T-helper 1 cell (primary cell): ENCODE results near the gene CD300LG.
"Not testable (repeated sequence)": the region's sequence is repeated elsewhere in the genome, so short reads cannot be mapped to it uniquely, and the experiment has no call there.

Experiments used
- DNase-seq, 5 donors: peaks; one replicate each; pipeline ENCODE4 v3.0.0-alpha.2; 2012 to 2020
- total RNA-seq, 4 donors: gene quantifications; one replicate each; lab custom pipeline; 2026; lab: John Stamatoyannopoulos, UW

Gene CD300LG, protein sequence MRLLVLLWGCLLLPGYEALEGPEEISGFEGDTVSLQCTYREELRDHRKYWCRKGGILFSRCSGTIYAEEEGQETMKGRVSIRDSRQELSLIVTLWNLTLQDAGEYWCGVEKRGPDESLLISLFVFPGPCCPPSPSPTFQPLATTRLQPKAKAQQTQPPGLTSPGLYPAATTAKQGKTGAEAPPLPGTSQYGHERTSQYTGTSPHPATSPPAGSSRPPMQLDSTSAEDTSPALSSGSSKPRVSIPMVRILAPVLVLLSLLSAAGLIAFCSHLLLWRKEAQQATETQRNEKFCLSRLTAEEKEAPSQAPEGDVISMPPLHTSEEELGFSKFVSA
- 0 reads per million in 4 donors for total RNA-seq

GRCh38 chr17:43846963-43847371, at the start of gene CD300LG:
Gene CD300LG (plus strand): TSS chr17:43847176. CDS start chr17:43847217, 41 bp downstream.
- DNase-seq, result no peak

GRCh38 chr17:43798024-43798423, 49.0 kb upstream of the CD300LG start:
- not testable (repeated sequence) for DNase-seq

GRCh38 chr17:43799047-43799446, 47.9 kb upstream of the CD300LG start:
- DNase-seq, result no peak

GRCh38 chr17:43800736-43801135, 46.2 kb upstream of the CD300LG start:
- DNase-seq, result no peak

DNA sequence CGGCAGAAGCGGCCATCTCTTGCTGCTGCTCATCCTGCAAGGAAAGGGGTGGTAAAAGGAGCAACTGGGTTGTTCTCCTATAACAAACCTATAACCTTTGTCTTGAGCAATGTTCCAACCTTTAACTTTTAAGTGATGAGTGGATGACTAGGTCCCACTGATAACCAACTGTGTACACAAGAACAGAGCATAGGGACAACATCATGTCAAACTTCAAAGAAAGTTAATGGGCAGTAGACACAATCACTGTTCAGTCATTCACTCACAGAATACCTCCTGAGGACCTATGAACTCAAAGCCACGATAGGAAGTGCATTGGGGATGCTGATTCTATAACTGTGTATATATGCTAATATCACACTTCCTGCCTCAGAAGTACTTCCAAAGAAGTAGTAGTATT, 45.1 kb upstream of the CD300LG start:
- DNase-seq, result no peak

- no peak for DNase-seq
Measured at GRCh38 chr17:43803758-43804157, 43.2 kb upstream of the CD300LG start.

GRCh38 chr17:43805117-43805516, 41.9 kb upstream of the CD300LG start:
- DNase-seq, result no peak

GRCh38 chr17:43808076-43808475, 38.9 kb upstream of the CD300LG start:
- DNase-seq, result no peak

DNA sequence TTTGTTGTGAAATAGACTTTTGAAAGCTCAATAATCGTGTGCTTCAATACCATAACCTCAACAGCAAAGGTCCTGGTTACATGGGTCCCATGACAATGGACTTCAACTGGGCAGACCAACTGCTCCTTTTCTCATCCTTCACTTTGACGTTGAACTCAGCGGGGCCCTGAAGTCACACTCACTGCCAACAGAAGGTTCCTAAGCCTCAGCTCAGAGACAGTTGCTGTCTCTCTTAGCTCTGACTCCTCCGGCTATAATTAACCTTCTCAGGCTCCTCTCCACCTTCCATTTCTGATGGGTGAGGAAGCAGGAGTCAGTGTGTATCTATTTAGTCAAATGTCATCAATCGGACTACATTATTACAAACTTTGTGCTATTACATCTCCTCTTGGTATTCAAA, 37.9 kb upstream of the CD300LG start:
- DNase-seq, result no peak

GRCh38 chr17:43810226-43810715, 36.7 kb upstream of the CD300LG start:
- DNase-seq, result no peak

DNA sequence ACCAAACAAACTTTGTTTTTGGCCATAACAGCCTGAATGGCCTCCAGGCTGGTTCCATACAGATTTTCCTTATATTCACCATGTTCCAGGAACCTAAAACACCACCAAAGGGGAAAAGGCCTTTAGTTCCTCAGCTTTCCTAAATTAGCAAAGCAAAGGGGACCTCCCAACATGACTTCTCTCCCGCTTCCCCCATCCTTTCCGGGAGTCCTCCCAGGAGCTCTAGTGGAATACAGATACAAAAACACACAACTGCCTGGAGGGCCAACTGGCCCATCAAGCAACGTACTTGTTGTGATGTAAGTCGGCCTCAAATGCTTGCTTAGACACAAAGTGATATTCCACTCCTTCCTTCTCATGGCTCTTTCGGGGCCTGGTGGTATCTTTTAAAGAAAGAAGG, 36.2 kb upstream of the CD300LG start:
- DNase-seq, result no peak

DNA sequence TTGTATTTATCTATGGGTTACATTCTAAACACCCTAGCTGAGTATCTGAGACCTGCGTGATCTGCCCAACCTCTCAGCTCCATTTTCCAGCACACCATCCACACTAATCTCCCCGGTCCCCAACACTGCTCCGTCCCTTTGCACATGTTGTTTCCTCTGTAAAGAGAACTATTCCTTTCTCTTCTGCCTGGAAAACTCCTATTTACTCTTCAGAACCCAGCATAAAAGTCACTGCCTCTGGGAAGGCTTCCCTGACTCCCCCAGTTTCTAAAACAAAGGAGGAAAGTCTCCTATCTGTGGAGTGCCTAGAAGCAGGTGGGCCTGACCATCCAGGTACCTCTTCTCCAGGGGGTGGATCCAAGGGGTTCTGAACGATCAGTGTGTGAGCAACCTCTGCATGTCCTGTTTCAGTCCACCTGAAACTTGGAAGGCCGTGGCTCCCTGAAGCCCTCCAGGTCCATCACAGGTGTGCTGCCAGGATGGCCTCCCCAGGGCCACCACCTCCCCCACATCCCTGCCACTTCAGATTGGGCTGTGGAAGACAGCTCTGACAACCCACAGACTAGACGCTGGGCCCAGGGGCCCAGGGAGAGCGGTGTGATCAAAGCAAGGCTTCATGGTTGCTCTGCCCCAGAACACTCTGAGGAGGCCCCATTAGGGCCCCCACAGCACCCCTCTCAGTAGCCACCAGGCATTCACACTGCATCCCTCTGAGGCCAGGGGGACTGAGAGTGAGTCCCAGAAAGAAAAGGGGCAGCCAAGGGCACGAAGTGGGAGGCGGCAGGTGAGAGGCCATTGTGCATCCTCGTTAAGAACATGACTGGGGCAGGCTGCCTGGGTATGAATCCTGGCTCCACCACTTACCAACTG, 34.3 kb upstream of the CD300LG start:
- no peak for DNase-seq

GRCh38 chr17:43813386-43813785, 33.6 kb upstream of the CD300LG start:
- DNase-seq, result no peak

DNA sequence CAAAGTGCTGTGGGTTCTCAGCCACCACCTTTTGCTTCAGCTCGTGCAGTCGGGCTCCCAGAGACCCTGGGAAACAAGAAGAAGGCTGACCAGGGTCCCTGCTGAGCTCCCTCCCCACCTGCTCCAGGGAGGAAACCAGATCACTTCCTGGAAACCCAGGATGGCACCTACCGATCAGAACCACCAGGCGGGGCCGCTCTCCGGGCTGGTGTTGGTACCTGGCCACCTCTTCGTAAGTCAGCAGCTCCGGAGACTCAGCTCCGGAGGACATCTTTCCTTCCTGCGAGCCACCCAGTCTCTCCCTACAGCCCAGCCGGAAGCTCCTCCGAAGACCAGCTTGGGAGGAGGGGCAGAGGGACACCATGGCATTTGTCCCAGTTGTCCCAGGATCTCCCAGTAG, 33.0 kb upstream of the CD300LG start:
- no peak for DNase-seq

GRCh38 chr17:43814714-43815113, 32.3 kb upstream of the CD300LG start:
- DNase-seq, result no peak

DNA sequence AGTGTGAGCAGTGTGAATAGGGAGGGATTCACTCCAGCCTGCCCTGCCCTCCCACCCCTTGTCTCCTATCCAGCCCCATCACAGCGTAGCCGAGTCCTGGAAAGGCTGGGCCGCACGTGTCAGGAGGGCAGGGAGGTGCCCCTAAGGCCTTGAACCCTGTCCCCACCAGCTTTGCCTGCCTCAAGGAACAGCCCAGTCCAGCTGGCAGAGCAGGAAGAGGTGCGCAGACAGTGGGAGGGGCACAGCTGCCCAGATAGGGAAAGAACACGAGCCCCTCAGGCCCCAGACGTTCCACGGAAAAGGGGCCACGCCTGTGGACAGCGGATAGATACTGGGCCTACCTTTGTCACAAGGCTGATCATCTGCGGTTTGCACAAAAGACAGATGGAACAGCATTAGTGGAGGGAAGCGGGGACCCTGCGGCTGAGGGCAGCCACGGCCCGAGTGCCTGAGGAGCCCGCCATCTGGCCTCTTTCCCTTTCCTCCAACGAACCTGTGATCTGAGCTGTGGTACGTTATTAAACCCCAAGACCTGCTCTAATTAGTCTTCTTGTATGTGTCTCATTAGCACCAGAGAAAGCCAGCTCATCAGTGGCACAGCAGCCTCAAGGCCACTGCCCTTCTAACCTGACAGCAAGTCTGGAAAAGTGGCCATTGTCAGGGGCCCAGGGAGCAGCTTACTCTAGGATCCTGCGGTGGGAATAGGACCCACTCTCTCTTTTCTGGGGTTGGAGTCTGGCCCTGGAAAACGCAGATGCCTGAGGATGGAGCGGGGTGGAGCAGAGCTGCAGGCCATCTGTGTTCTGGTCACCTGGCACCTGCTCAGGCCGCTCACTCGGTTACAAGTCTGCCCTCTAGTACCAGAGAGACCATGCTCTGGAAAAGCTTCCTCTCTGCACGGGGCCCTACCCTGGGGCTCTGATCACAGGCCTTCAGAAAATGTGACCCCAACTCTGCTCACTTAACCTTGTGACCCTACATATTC, 30.3 kb upstream of the CD300LG start:
- DNase-seq, result no peak

DNA sequence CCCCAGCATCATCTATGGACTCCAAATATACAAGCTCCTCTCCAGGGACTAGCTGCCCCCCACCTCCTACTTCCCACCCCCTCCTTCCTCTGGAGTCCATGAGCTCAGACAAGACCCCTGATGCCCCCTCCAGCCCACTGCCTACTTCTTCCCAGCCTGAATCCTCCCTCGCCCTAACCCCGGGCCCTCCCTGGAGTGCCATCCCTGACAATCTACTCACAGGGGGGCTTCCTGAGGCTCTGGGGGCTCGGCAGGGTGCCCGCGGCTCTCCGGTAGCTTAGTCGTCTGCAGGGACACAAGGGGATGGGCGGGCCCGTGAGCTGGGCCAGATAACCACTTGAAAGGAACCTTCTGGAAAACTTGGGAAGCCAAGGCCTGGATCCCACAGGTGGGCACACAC, 29.1 kb upstream of the CD300LG start:
- no peak for DNase-seq

GRCh38 chr17:43818966-43819365, 28.0 kb upstream of the CD300LG start:
- DNase-seq, result no peak

DNA sequence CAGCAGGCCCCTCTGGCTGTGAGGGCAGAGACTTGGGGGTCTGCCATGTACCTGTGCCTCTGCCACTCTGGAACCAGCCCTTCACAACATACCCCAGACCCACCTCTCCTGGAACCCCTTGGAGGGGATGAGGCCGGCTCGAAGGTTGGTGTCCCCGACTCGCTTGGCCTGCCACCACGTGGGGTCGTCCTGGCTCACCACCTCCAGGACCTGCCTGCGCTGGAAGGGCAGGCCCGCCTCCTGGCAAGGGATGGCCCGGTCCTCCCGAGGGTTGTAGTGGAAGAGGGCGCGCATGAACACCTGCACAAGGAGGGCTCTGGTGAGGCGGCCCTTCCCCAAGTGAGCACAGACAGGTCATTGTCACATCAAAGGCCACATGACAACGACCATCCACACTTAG, 26.2 kb upstream of the CD300LG start:
- DNase-seq, result no peak

- DNase-seq, result no peak
Measured at GRCh38 chr17:43822570-43823190, 24.3 kb upstream of the CD300LG start.

DNA sequence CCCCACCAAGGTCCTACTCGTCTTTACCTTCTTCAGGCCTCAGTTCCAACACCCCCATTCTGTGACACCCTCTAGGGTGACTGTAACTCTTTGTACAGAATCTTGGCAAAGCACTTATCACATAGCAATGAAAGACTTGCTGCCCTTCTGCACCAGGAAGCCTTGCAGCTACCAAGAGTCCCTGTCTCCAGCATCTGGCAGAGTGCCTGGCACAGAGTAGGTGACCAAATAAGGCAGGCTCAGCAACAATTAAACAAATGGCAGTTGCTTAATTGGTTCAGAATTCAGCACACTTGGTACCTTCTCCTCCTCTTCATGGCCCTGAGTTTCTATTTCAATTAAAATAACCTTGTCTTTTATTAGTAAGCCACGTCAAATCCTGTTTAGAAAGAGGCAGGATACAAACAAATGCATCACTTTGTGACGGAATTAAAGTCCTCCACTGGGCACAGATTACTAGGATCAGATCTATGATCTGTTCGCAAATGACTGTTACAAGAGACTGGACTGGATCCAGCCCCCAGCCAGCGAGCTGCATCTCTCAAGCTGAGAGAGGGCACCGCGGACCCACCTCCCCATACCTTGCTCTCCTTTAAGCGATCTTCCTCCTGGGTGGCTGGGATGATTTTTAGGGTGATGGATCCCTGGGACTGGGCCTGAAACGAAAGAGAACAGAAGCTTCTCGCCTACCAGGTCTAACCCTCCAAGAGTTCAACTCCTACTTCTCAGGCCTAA, 23.5 kb upstream of the CD300LG start:
- no peak for DNase-seq
